ENCODE data around the gene ADPRH.

Gene ADPRH

DNA sequence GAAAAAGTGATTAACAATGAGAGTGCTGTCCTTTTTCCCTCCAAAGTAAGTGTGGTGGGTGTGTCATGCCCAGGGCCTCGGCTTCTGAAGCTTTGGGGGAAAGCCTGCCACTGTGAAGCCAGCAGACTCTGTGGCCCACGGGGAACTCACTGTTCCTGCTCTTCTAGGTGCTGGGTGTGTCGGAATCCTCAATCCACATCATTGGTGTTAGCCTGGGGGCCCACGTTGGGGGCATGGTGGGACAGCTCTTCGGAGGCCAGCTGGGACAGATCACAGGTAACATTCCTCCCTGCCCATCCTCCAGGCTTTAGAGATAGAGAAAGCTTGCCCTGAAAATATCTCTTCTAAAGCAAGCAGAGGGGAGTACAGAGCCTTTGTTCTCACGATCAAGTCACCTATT, 30.0 kb downstream of the ADPRH start:
- H3K9me3 ChIP-seq (ENCODE audit: control insufficient read depth, insufficient read depth, low read length) = no peaks in the 10 kb centered on the region
- no peak overlapping the region for H3K4me3 ChIP-seq (ENCODE audit: low read length)
- H3K36me3 ChIP-seq (ENCODE audit: control insufficient read depth, insufficient read depth, low read length) = no peaks in the 10 kb centered on the region
- H3K27me3 ChIP-seq (ENCODE audit: control insufficient read depth, insufficient read depth, low read length) = no peaks in the 10 kb centered on the region
- WGBS (ENCODE audit: insufficient coverage, insufficient read length) = no CpG with 5 or more reads among the region's 6 CpGs
- H3K27ac ChIP-seq (ENCODE audit: low read length) = no peak overlapping the region
- no peaks in the 10 kb centered on the region for H3K4me1 ChIP-seq (ENCODE audit: control insufficient read depth, insufficient read depth, low read length)
- DNase-seq (ENCODE audit: low read depth, low spot score) = no peak

DNA sequence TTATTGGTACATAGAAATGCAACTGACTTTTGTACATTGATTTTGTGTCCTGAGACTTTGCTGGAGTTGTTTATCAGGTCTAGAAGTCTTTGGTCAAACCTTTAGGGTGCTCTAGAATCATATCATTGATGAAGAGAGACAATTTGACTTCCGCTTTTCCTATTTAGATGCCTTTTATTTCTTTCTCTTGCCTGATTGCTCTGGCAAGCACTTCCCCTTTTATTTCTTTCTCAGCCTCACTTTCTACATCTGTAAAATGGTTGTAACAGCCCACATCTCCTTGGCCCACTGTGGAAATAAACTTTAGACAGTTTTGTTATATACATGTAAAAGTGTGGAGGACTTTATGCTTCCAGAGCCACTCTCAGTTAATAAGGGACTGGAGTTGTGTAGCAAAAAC, 32.4 kb downstream of the ADPRH start:
- Histone ChIP-seq H3K4me3 (ENCODE audit: low read length) (no peak overlapping the region), H3K4me1 (ENCODE audit: control insufficient read depth, insufficient read depth, low read length) (no peaks in the 10 kb centered on the region), H3K27me3 (ENCODE audit: control insufficient read depth, insufficient read depth, low read length) (no peaks in the 10 kb centered on the region), H3K9me3 (ENCODE audit: control insufficient read depth, insufficient read depth, low read length) (no peaks in the 10 kb centered on the region), H3K36me3 (ENCODE audit: control insufficient read depth, insufficient read depth, low read length) (no peaks in the 10 kb centered on the region), H3K27ac (ENCODE audit: low read length) (no peak overlapping the region)
- no CpG with 5 or more reads among the region's 1 CpG for WGBS (ENCODE audit: insufficient coverage, insufficient read length)
- DNase-seq (ENCODE audit: low read depth, low spot score) = no peak

DNA sequence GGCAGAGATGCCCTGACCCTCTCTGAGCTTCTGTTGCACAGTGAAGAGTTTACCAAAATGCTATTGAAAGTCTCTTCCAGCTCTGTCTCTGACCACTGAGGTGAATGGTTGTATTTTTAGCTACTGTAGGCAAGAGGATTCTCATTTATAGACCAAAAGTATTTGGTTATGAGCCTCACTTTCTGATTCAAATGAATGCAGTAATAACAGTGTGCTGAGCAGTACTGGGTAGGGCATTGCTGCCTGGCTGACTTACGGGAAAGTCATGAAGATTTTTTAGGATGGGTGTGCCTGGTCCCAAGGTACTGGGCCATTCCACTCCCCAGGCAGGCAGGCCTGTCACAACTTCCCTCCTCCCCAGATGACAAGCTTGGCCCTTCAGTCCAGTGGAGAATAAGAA, 33.9 kb downstream of the ADPRH start:
- no peaks in the 10 kb centered on the region for H3K4me1 ChIP-seq (ENCODE audit: control insufficient read depth, insufficient read depth, low read length)
- H3K27ac ChIP-seq (ENCODE audit: low read length) = no peak overlapping the region
- no peaks in the 10 kb centered on the region for H3K36me3 ChIP-seq (ENCODE audit: control insufficient read depth, insufficient read depth, low read length)
- H3K27me3 ChIP-seq (ENCODE audit: control insufficient read depth, insufficient read depth, low read length) = no peaks in the 10 kb centered on the region
- no peak for DNase-seq (ENCODE audit: low read depth, low spot score)
- H3K4me3 ChIP-seq (ENCODE audit: low read length) = no peak overlapping the region
- no CpG with 5 or more reads among the region's 1 CpG for WGBS (ENCODE audit: insufficient coverage, insufficient read length)
- H3K9me3 ChIP-seq (ENCODE audit: control insufficient read depth, insufficient read depth, low read length) = no peaks in the 10 kb centered on the region

DNA sequence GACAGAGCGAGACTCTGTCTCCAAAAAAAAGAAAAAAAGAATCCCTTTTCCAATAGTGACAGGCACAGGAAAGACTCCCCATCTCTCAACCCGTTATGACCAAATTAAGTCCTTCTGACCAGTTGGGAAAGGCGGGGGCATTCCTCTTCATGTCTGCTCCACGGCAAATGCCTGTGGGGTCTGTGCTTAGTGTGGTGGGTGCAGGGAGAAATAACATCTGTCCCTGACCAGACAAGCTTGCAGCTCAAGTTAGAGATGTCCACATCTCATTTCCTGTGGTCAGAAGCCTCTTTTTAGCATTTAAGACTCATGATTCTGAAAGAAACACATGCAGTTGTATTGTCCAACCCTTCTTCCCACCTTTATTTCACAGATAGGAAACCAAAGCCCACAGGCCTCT, 34.6 kb downstream of the ADPRH start:
- no peak overlapping the region for H3K27ac ChIP-seq (ENCODE audit: low read length)
- H3K27me3 ChIP-seq (ENCODE audit: control insufficient read depth, insufficient read depth, low read length) = no peaks in the 10 kb centered on the region
- no peaks in the 10 kb centered on the region for H3K36me3 ChIP-seq (ENCODE audit: control insufficient read depth, insufficient read depth, low read length)
- no peaks in the 10 kb centered on the region for H3K4me1 ChIP-seq (ENCODE audit: control insufficient read depth, insufficient read depth, low read length)
- DNase-seq (ENCODE audit: low read depth, low spot score) = no peak
- no peaks in the 10 kb centered on the region for H3K9me3 ChIP-seq (ENCODE audit: control insufficient read depth, insufficient read depth, low read length)
- H3K4me3 ChIP-seq (ENCODE audit: low read length) = no peak overlapping the region
- no CpG with 5 or more reads among the region's 4 CpGs for WGBS (ENCODE audit: insufficient coverage, insufficient read length)

DNA sequence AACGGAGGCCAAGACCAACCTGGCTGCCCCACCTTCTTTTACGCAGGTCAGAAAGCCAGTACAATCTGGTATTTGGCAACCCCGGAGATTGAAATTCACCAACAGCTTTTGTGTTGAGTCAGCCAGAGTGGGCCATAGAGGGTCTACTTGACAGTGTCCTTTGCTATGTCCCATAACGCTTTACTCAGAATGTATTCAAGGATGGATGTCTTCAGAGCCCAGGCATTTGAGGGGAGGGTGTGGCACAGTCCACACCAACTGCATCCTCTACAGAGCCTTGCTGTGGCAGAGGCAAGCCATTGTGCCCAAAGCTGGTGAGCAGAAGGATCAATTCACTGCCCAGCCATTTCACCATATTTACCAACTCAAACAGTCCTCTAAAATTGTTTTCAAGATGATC, 36.8 kb downstream of the ADPRH start:
- no peak overlapping the region for H3K27ac ChIP-seq (ENCODE audit: low read length)
- no CpG with 5 or more reads among the region's 4 CpGs for WGBS (ENCODE audit: insufficient coverage, insufficient read length)
- no peak overlapping the region for H3K4me3 ChIP-seq (ENCODE audit: low read length)
- H3K36me3 ChIP-seq (ENCODE audit: control insufficient read depth, insufficient read depth, low read length) = no peaks in the 10 kb centered on the region
- no peaks in the 10 kb centered on the region for H3K4me1 ChIP-seq (ENCODE audit: control insufficient read depth, insufficient read depth, low read length)
- no peaks in the 10 kb centered on the region for H3K9me3 ChIP-seq (ENCODE audit: control insufficient read depth, insufficient read depth, low read length)
- DNase-seq (ENCODE audit: low read depth, low spot score) = no peak
- H3K27me3 ChIP-seq (ENCODE audit: control insufficient read depth, insufficient read depth, low read length) = no peaks in the 10 kb centered on the region

DNA sequence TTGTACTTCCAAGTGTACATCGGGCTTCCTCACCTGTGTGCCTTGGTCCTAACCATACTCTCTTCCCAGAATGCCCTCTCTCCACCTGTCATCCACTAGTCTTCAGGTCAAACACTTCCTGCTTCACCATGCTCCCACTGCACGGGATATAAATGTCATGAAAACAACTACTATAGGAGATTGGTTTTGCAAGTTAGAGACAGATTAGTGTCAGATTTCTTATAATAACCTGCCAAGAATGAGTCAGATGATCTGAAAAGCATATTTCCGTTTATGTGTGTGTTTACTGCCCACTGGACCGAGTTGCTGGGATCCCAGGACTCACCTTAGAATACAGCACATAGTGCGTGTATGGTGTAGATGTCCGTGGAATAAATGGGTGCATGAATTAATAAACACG, 39.8 kb downstream of the ADPRH start:
- WGBS (ENCODE audit: insufficient coverage, insufficient read length) = no CpG with 5 or more reads among the region's 7 CpGs
- H3K36me3 ChIP-seq (ENCODE audit: control insufficient read depth, insufficient read depth, low read length) = no peaks in the 10 kb centered on the region
- no peaks in the 10 kb centered on the region for H3K9me3 ChIP-seq (ENCODE audit: control insufficient read depth, insufficient read depth, low read length)
- no peak overlapping the region for H3K4me3 ChIP-seq (ENCODE audit: low read length)
- H3K27me3 ChIP-seq (ENCODE audit: control insufficient read depth, insufficient read depth, low read length) = no peaks in the 10 kb centered on the region
- H3K27ac ChIP-seq (ENCODE audit: low read length) = no peak overlapping the region
- no peaks in the 10 kb centered on the region for H3K4me1 ChIP-seq (ENCODE audit: control insufficient read depth, insufficient read depth, low read length)
- DNase-seq (ENCODE audit: low read depth, low spot score) = no peak

DNA sequence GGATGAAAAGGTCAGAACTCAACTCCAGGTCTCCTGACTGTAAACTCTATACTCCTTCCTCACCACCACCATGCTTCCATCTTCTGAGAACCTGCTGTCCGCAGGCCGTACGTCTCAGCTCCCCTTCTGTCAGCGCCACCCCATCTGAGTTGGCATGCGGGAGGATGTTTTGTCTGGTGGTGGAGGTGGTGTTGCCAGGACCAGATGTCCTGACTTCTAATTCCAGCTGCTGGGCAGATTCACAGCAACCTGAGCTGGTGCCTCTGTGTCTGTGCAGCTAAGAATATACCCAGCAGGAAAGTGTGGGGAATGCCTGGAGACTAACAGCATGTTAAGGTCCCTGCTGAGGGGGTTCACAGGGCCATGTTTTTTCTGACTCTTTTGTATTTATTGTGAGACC, 41.6 kb downstream of the ADPRH start:
- H3K36me3 ChIP-seq (ENCODE audit: control insufficient read depth, insufficient read depth, low read length) = no peaks in the 10 kb centered on the region
- DNase-seq (ENCODE audit: low read depth, low spot score) = no peak
- H3K4me1 ChIP-seq (ENCODE audit: control insufficient read depth, insufficient read depth, low read length) = no peaks in the 10 kb centered on the region
- H3K9me3 ChIP-seq (ENCODE audit: control insufficient read depth, insufficient read depth, low read length) = no peaks in the 10 kb centered on the region
- WGBS (ENCODE audit: insufficient coverage, insufficient read length) = no CpG with 5 or more reads among the region's 5 CpGs
- no peak overlapping the region for H3K4me3 ChIP-seq (ENCODE audit: low read length)
- H3K27ac ChIP-seq (ENCODE audit: low read length) = no peak overlapping the region
- no peaks in the 10 kb centered on the region for H3K27me3 ChIP-seq (ENCODE audit: control insufficient read depth, insufficient read depth, low read length)

DNA sequence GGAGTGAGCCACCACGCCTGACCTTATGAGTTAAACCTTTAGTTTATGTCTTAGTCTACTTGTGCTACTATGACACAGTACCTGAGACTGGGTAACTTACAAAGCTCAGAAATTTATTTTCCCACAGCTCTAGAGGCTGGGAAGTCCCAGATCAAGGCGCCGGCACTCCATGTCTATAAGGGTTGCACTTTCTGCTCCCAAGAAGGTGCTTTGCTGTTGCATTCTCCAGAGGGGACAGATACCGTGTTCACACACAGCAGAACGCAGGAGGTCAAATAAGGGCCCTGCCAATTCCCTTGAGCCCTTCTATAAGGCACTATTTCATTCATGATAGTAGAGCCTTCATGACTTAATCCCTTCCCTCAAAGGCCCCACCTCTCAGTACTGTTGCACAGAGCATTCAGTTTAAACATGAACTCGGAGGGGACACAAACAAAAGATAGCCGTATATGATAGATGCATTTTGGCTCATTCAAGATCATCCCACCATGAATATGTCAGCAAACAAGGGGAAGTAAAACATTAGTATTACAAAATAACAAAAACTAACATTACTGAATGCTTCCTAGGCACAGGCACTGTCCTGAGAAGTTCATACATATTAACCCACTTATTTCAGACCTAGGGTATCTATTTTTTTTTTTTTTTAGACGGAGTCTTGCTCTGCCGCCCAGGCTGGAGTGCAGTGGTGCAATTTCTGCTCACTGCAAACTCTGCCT, 44.9 kb downstream of the ADPRH start:
- no peaks in the 10 kb centered on the region for H3K9me3 ChIP-seq (ENCODE audit: control insufficient read depth, insufficient read depth, low read length)
- no peak overlapping the region for H3K27ac ChIP-seq (ENCODE audit: low read length)
- no peak for DNase-seq (ENCODE audit: low read depth, low spot score)
- H3K27me3 ChIP-seq (ENCODE audit: control insufficient read depth, insufficient read depth, low read length) = no peaks in the 10 kb centered on the region
- H3K4me1 ChIP-seq (ENCODE audit: control insufficient read depth, insufficient read depth, low read length) = no peaks in the 10 kb centered on the region
- H3K4me3 ChIP-seq (ENCODE audit: low read length) = no peak overlapping the region
- no CpG with 5 or more reads among the region's 9 CpGs for WGBS (ENCODE audit: insufficient coverage, insufficient read length)
- no peaks in the 10 kb centered on the region for H3K36me3 ChIP-seq (ENCODE audit: control insufficient read depth, insufficient read depth, low read length)

DNA sequence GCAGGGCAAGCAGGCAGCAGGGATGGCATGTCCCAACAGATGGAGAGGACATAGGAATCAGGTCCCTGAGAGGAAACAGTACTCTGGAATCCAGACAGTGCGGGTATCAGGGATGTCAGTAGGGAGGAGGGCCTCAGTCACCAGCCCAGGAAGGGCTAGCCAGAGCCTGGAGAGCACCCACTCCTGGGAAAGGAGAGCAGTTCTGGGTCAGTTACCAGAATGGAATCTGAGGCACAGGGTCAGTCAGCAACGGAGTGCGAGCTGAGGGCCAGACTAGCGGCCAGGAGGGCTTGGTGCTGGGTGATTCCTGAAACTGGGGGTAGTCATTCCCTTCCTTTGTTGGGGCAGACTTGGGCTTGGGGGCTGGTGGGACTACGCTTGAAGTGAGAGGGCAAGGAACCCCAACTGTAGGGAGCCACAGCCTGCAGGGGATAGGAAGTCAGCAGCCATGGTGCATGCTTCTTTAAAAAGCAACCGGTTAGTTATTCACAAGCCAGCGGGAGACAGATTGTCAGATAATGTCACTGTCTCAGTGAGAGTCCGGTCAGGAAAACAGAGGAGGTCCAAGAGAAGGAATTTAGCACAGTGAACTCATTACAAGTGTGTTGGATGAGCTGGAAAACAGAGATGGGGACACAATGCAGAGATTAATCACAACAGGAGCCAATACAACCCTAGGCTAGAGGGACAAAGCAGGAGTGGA, 46.3 kb downstream of the ADPRH start:
- no peak for DNase-seq (ENCODE audit: low read depth, low spot score)
- Histone ChIP-seq H3K9me3 (ENCODE audit: control insufficient read depth, insufficient read depth, low read length) (no peaks in the 10 kb centered on the region), H3K36me3 (ENCODE audit: control insufficient read depth, insufficient read depth, low read length) (no peaks in the 10 kb centered on the region), H3K27me3 (ENCODE audit: control insufficient read depth, insufficient read depth, low read length) (no peaks in the 10 kb centered on the region), H3K4me1 (ENCODE audit: control insufficient read depth, insufficient read depth, low read length) (no peaks in the 10 kb centered on the region; the same call in 1 of the 2 replicates), H3K4me3 (ENCODE audit: low read length) (no peak overlapping the region), H3K27ac (ENCODE audit: low read length) (no peak overlapping the region)
- no CpG with 5 or more reads among the region's 8 CpGs for WGBS (ENCODE audit: insufficient coverage, insufficient read length)

DNA sequence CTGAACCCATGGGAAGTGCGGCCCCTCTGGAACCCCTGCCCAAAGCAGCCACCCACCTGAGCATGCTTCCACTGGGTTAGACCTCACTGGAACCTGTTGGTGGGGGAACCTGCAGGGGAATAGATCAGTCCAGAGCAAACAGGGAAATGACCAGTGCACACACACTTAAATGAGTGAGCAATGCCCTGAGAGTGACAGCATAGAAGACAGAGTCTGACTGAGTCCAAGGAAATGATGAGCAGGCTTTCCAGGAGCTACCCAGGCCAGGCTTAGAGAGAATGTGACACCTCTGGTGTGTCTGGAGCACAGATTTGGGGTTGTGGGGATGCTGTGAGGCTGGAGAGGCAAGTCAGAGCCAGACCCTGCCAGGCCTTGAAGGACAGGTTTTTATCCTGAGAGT, 46.9 kb downstream of the ADPRH start:
- no CpG with 5 or more reads among the region's 1 CpG for WGBS (ENCODE audit: insufficient coverage, insufficient read length)
- Histone ChIP-seq H3K9me3 (ENCODE audit: control insufficient read depth, insufficient read depth, low read length) (no peaks in the 10 kb centered on the region), H3K4me1 (ENCODE audit: control insufficient read depth, insufficient read depth, low read length) (no peaks in the 10 kb centered on the region; the same call in 1 of the 2 replicates)

DNA sequence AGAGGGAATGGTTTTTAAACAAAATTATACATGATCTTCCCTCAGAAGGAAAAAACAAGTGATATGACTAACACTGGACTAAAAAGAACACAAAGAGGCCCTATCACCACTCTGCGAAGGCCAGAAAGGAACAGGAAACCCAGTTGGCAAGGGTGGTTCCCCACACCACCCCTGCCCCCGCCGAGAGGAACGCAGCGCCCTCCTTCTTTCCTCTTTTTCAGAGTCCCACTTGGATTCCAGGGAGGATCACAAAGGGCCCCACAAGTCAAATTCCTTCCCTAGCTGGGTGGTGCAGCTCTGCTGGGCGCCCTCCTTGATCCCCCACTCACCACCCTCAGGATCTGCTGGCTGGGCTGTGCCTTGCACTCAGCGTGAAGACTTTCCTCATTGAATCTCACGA, 48.2 kb downstream of the ADPRH start:
- Histone ChIP-seq H3K4me3 (ENCODE audit: low read length) (no peak overlapping the region), H3K27ac (ENCODE audit: low read length) (no peak overlapping the region), H3K9me3 (ENCODE audit: control insufficient read depth, insufficient read depth, low read length) (no peaks in the 10 kb centered on the region), H3K4me1 (ENCODE audit: control insufficient read depth, insufficient read depth, low read length) (no peaks in the 10 kb centered on the region; the same call in 1 of the 2 replicates), H3K36me3 (ENCODE audit: control insufficient read depth, insufficient read depth, low read length) (no peaks in the 10 kb centered on the region), H3K27me3 (ENCODE audit: control insufficient read depth, insufficient read depth, low read length) (no peaks in the 10 kb centered on the region)
- WGBS (ENCODE audit: insufficient coverage, insufficient read length) = no CpG with 5 or more reads among the region's 8 CpGs
- DNase-seq (ENCODE audit: low read depth, low spot score) = no peak

More for the DNA sequence above, 46.9 kb downstream of the ADPRH start:
- Histone ChIP-seq H3K27me3 (ENCODE audit: control insufficient read depth, insufficient read depth, low read length) (no peaks in the 10 kb centered on the region), H3K36me3 (ENCODE audit: control insufficient read depth, insufficient read depth, low read length) (no peaks in the 10 kb centered on the region), H3K4me3 (ENCODE audit: low read length) (no peak overlapping the region), H3K27ac (ENCODE audit: low read length) (no peak overlapping the region)
- DNase-seq (ENCODE audit: low read depth, low spot score) = no peak
